ENCODE results near the gene WDFY4. TPM values are rescaled to one million over a fixed set of nuclear protein-coding genes. Genes with fewer than 3 reads are reported as not detected.

WDFY4 gene
- polyA plus RNA-seq, 1 donor (not counting 4 experiments of a cell fraction or from before 2014, with no cell fraction given), result 0.04 TPM

DNA sequence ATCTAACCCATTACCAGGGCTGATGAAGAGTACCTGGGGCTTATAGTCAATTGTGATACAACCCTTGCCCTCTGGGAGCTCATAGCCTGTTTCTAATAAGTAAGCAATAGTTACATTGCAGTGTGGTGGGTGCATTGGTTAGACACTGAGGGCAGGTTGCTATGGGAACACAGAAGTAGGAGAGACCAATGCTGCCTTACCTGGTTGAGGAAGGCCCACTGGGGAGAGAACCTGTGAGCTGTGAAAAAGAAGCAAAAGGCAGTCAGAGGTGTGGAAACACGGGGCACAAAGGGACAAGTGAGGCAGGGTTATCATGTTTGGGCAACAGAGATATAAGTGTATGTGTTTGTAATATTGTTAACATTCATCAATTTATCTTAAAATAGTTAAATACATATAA, 51.9 kb downstream of the WDFY4 start:
- no peaks in the 10 kb centered on the region for H3K9me1 ChIP-seq (ENCODE audit: control insufficient read depth, extremely low read depth, insufficient read depth, low read length)
- H3K27me3 ChIP-seq (ENCODE audit: control insufficient read depth, extremely low read depth, insufficient read depth, low read length), result no peaks in the 10 kb centered on the region
- H3K4me2 ChIP-seq (ENCODE audit: control insufficient read depth, extremely low read depth, insufficient read depth, low read depth, low read length), result no peak overlapping the region
- H2AFZ ChIP-seq (ENCODE audit: control insufficient read depth, low read length), result no peak overlapping the region
- TF ChIP-seq EZH2 (IDR thresholded peaks at IDR 0.05; ENCODE audit: low read length), result no peak
- no peak for TF ChIP-seq CTCF (optimal IDR thresholded peaks at IDR 0.05 in 1 of 3, IDR thresholded peaks at IDR 0.05 in 1 of 3, conservative IDR thresholded peaks at IDR 0.05 in 1 of 3; ENCODE audit: extremely low read depth in 1 of 3, insufficient read depth in 2 of 3, low read length in 3 of 3)
- no peaks in the 10 kb centered on the region for H3K9me3 ChIP-seq (ENCODE audit: control insufficient read depth, low read depth, low read length)
- no peak overlapping the region for H3K9ac ChIP-seq (ENCODE audit: control insufficient read depth, extremely low read depth, insufficient read depth, low read length)
- H3K4me3 ChIP-seq (ENCODE audit: control insufficient read depth in 2 of 3, extremely low read depth in 1 of 3, insufficient read depth in 2 of 3, low read depth in 1 of 3, low read length in 3 of 3), result no peak overlapping the region
- no peak overlapping the region for H3K27ac ChIP-seq (ENCODE audit: control insufficient read depth, insufficient read depth, low read length)
- no peak for DNase-seq (ENCODE audit: low read depth, low spot score)
- no peaks in the 10 kb centered on the region for H4K20me1 ChIP-seq (ENCODE audit: control insufficient read depth, extremely low read depth, insufficient read depth, low read length)
- FAIRE-seq, result no peak
- H3K4me1 ChIP-seq (ENCODE audit: control insufficient read depth, extremely low read depth, insufficient read depth, low read length), result no peaks in the 10 kb centered on the region
- H3K36me3 ChIP-seq (ENCODE audit: control insufficient read depth in 2 of 2, extremely low read depth in 1 of 2, insufficient read depth in 2 of 2, low read length in 2 of 2), result no peaks in the 10 kb centered on the region
- dilution Hi-C loops (cut with MboI; ENCODE audit: extremely low pct_ligation_motif_present, low sequenced_read_pairs), result no loop called here
- H3K79me2 ChIP-seq (ENCODE audit: control insufficient read depth, insufficient read depth, low read length), result no peaks in the 10 kb centered on the region

GRCh38 chr10:48737886-48738285, 53.2 kb downstream of the WDFY4 start:
- FAIRE-seq (peak; percentile 29), DNase-seq (ENCODE audit: low read depth, low spot score) (peak; percentile 1)
- Histone ChIP-seq H3K4me1 (ENCODE audit: control insufficient read depth, extremely low read depth, insufficient read depth, low read length) (no peaks in the 10 kb centered on the region), H3K9me1 (ENCODE audit: control insufficient read depth, extremely low read depth, insufficient read depth, low read length) (no peaks in the 10 kb centered on the region), H3K4me2 (ENCODE audit: control insufficient read depth, extremely low read depth, insufficient read depth, low read depth, low read length) (no peak overlapping the region), H3K4me3 (ENCODE audit: control insufficient read depth in 2 of 3, extremely low read depth in 1 of 3, insufficient read depth in 2 of 3, low read depth in 1 of 3, low read length in 3 of 3) (no peak overlapping the region), H3K27ac (ENCODE audit: control insufficient read depth, insufficient read depth, low read length) (no peak overlapping the region), H3K79me2 (ENCODE audit: control insufficient read depth, insufficient read depth, low read length) (no peaks in the 10 kb centered on the region), H3K9ac (ENCODE audit: control insufficient read depth, extremely low read depth, insufficient read depth, low read length) (no peak overlapping the region), H2AFZ (ENCODE audit: control insufficient read depth, low read length) (no peak overlapping the region), H3K27me3 (ENCODE audit: control insufficient read depth, extremely low read depth, insufficient read depth, low read length) (no peaks in the 10 kb centered on the region), H3K36me3 (ENCODE audit: control insufficient read depth in 2 of 2, extremely low read depth in 1 of 2, insufficient read depth in 2 of 2, low read length in 2 of 2) (no peaks in the 10 kb centered on the region), H3K9me3 (ENCODE audit: control insufficient read depth, low read depth, low read length) (no peaks in the 10 kb centered on the region), H4K20me1 (ENCODE audit: control insufficient read depth, extremely low read depth, insufficient read depth, low read length) (no peaks in the 10 kb centered on the region)
- TF ChIP-seq CTCF (optimal IDR thresholded peaks at IDR 0.05 in 1 of 3, IDR thresholded peaks at IDR 0.05 in 1 of 3, conservative IDR thresholded peaks at IDR 0.05 in 1 of 3; ENCODE audit: extremely low read depth in 1 of 3, insufficient read depth in 2 of 3, low read length in 3 of 3) (no peak), EZH2 (IDR thresholded peaks at IDR 0.05; ENCODE audit: low read length) (no peak)
- dilution Hi-C loops (cut with MboI; ENCODE audit: extremely low pct_ligation_motif_present, low sequenced_read_pairs), result no loop called here

All from keratinocyte (primary cell).